ENCODE measurements around the gene TGM4. TPM values are rescaled to one million over a fixed set of nuclear protein-coding genes. Genes with fewer than 3 reads are reported as not detected.

Gene TGM4
- total and polyA plus RNA-seq, 2 donors (not counting 1 experiment from before 2014, with no cell fraction given): not detected

GRCh38 chr3:44927371-44927770 lies 53.0 kb downstream of the TGM4 start:
- POLR2A ChIA-PET: no interaction called here
- peaks cover 2% of the 10 kb centered on the region for H3K4me1 Mint-ChIP-seq
- Histone ChIP-seq H3K27me3 (replicated peaks in 1 of 4; ENCODE audit: control extremely low read depth in 1 of 4, control insufficient read depth in 3 of 4, insufficient read depth in 4 of 4, low read length in 3 of 4) (no peaks in the 10 kb centered on the region), H3K27ac (ENCODE audit: low read length in 2 of 2) (no peak overlapping the region), H3K36me3 (replicated peaks in 1 of 2; ENCODE audit: control extremely low read depth in 1 of 2, control insufficient read depth in 1 of 2, extremely low read depth in 1 of 2, insufficient read depth in 2 of 2, low read length in 1 of 2) (peaks cover 1 to 63% of the 10 kb centered on the region in 2 experiments), H3K9ac (ENCODE audit: low read length) (no peak overlapping the region), H3K4me2 (replicated peaks; ENCODE audit: low read depth, low read length, poor library complexity, severe bottlenecking) (no peak overlapping the region), H3K79me2 (ENCODE audit: control insufficient read depth, insufficient read depth, low read length) (no peaks in the 10 kb centered on the region), H3K4me1 (ENCODE audit: control insufficient read depth in 2 of 2, insufficient read depth in 2 of 2, low read length in 2 of 2) (no peaks in the 10 kb centered on the region), H3K4me3 (ENCODE audit: control extremely low read depth in 1 of 5, extremely low read depth in 1 of 5, insufficient read depth in 1 of 5, low read depth in 2 of 5, low read length in 4 of 5) (no peak overlapping the region), H2AFZ (ENCODE audit: insufficient read depth, low read depth, low read length, poor library complexity, severe bottlenecking) (no peak overlapping the region), H4K20me1 (ENCODE audit: control insufficient read depth, insufficient read depth, low read length, poor library complexity, severe bottlenecking) (no peaks in the 10 kb centered on the region), H3K9me3 (ENCODE audit: control extremely low read depth in 1 of 3, control insufficient read depth in 2 of 3, insufficient read depth in 1 of 3, low read length in 2 of 3) (peaks cover 0 to 2% (median 0%) of the 10 kb centered on the region in 3 donors)
- intact Hi-C loops (cut with micrococcal nuclease): no loop called here
- H3K27me3 Mint-ChIP-seq: no peaks in the 10 kb centered on the region
- TF ChIP-seq, protein P1, sequence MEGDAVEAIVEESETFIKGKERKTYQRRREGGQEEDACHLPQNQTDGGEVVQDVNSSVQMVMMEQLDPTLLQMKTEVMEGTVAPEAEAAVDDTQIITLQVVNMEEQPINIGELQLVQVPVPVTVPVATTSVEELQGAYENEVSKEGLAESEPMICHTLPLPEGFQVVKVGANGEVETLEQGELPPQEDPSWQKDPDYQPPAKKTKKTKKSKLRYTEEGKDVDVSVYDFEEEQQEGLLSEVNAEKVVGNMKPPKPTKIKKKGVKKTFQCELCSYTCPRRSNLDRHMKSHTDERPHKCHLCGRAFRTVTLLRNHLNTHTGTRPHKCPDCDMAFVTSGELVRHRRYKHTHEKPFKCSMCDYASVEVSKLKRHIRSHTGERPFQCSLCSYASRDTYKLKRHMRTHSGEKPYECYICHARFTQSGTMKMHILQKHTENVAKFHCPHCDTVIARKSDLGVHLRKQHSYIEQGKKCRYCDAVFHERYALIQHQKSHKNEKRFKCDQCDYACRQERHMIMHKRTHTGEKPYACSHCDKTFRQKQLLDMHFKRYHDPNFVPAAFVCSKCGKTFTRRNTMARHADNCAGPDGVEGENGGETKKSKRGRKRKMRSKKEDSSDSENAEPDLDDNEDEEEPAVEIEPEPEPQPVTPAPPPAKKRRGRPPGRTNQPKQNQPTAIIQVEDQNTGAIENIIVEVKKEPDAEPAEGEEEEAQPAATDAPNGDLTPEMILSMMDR (IDR thresholded peaks at IDR 0.05): no peak
- TF ChIP-seq EZH2 (IDR thresholded peaks at IDR 0.05; ENCODE audit: borderline replicate concordance, insufficient read depth, low read depth, low read length, poor library complexity, severe bottlenecking): no peak
- no peak for DNase-seq
- CTCF ChIA-PET: interaction anchor here (2.1 kb wide), 1 partner anchor 13 kb away, joined by 6 read pairs; no protein-coding TSS in a partner anchor
- no peaks in the 10 kb centered on the region for H3K9me3 Mint-ChIP-seq (ENCODE audit: insufficient read depth)
- no peak overlapping the region for H3K4me3 Mint-ChIP-seq
- 100% methylated on average over 4 of the region's 7 CpGs for WGBS (ENCODE audit: insufficient coverage)
- no peak for ATAC-seq (ENCODE audit: low read depth)
- no peak overlapping the region for H3K27ac Mint-ChIP-seq

- Mint-ChIP-seq H3K4me1 (no peaks in the 10 kb centered on the region), H3K27ac (no peak overlapping the region), H3K4me3 (no peak overlapping the region), H3K27me3 (no peaks in the 10 kb centered on the region), H3K9me3 (ENCODE audit: insufficient read depth) (no peaks in the 10 kb centered on the region)
- DNase-seq: no peak
- Histone ChIP-seq H3K9ac (ENCODE audit: low read length) (no peak overlapping the region), H2AFZ (ENCODE audit: insufficient read depth, low read depth, low read length, poor library complexity, severe bottlenecking) (no peak overlapping the region), H3K36me3 (replicated peaks in 1 of 2; ENCODE audit: control extremely low read depth in 1 of 2, control insufficient read depth in 1 of 2, extremely low read depth in 1 of 2, insufficient read depth in 2 of 2, low read length in 1 of 2) (peaks cover 0 to 77% of the 10 kb centered on the region in 2 experiments), H3K4me3 (ENCODE audit: control extremely low read depth in 1 of 5, extremely low read depth in 1 of 5, insufficient read depth in 1 of 5, low read depth in 2 of 5, low read length in 4 of 5) (no peak overlapping the region), H3K9me3 (ENCODE audit: control extremely low read depth in 1 of 3, control insufficient read depth in 2 of 3, insufficient read depth in 1 of 3, low read length in 2 of 3) (no peaks in the 10 kb centered on the region), H4K20me1 (ENCODE audit: control insufficient read depth, insufficient read depth, low read length, poor library complexity, severe bottlenecking) (no peaks in the 10 kb centered on the region), H3K27me3 (replicated peaks in 1 of 4; ENCODE audit: control extremely low read depth in 1 of 4, control insufficient read depth in 3 of 4, insufficient read depth in 4 of 4, low read length in 3 of 4) (no peaks in the 10 kb centered on the region), H3K4me1 (ENCODE audit: control insufficient read depth in 2 of 2, insufficient read depth in 2 of 2, low read length in 2 of 2) (no peaks in the 10 kb centered on the region), H3K79me2 (ENCODE audit: control insufficient read depth, insufficient read depth, low read length) (no peaks in the 10 kb centered on the region), H3K27ac (ENCODE audit: low read length in 2 of 2) (no peak overlapping the region), H3K4me2 (replicated peaks; ENCODE audit: low read depth, low read length, poor library complexity, severe bottlenecking) (no peak overlapping the region)
- CTCF ChIA-PET: no interaction called here
- no peak for ATAC-seq (ENCODE audit: low read depth)
- intact Hi-C loops (cut with micrococcal nuclease): no loop called here
- 100% methylated on average over 4 of the region's 5 CpGs for WGBS (ENCODE audit: insufficient coverage)
- POLR2A ChIA-PET: no interaction called here
- TF ChIP-seq EZH2 (IDR thresholded peaks at IDR 0.05; ENCODE audit: borderline replicate concordance, insufficient read depth, low read depth, low read length, poor library complexity, severe bottlenecking): no peak
- TF ChIP-seq, protein P1 (IDR thresholded peaks at IDR 0.05): no peak
Measured at GRCh38 chr3:44929782-44930181, 55.4 kb downstream of the TGM4 start.
